Fibroblast of upper back skin (primary cell): ENCODE results near the gene UBE2L5.
"Not testable (repeated sequence)": the region's sequence is repeated elsewhere in the genome, so short reads cannot be mapped to it uniquely, and the experiment has no call there.

Experiments used
- DNase-seq: peaks from one replicate; pipeline ENCODE4 v3.0.0-alpha.2; 2013

UBE2L5 gene

DNA sequence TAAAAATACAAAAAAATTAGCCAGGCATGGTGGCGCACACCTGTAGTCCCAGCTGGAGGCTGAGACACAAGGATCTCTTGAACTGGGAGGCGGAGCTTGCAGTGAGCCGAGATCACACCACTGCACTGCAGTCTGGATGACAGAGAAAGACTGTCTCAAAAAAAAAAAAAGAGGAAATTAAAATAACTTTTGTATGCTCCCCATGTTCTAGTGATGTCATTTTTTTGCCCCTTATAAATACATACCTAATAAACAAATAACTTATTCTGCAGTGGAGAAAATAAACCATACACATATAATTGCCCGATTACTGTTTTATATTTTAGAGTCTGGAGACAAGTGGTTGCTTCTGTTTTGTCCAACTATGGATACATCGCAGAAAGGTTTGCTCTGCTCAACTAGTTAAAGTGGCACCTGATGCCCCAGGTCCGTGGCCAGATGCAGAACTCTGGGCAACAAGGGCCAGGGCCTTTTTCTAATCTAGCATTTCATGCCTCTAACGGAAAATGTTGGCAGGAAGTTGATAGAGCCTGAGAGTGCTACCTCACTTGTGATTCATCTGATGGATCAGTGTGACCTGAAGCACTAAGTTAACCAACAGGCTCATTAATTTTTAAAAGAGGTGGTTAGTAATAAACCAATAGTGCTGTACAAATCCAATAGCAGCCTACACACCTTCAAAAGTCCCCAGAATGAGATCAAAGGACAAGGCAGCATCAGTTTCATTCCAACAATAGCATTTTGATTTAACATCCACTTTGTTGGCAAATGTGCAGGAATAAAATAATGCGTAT is 18.8 kb downstream of the UBE2L5 start:
- DNase-seq, result no peak

DNA sequence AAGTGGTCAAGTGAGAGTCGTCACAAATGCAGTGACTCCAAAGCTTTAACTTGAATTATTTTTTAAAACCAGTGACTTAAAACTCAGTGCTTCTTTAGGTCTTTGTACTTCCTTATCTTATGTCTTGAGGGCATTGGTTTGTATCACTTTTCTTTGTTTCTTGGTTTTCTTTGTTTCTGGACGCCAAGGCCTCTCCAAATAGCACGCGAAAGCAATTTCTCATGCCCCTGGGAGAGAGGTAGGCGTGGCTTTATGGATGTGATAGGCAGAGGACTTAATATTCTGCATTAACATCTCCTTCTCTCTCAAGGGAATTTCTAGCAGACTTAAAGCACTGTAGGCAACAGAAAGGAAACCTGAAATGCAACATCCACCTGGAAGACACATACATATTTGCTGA is 20.6 kb downstream of the UBE2L5 start:
- DNase-seq, result no peak

DNA sequence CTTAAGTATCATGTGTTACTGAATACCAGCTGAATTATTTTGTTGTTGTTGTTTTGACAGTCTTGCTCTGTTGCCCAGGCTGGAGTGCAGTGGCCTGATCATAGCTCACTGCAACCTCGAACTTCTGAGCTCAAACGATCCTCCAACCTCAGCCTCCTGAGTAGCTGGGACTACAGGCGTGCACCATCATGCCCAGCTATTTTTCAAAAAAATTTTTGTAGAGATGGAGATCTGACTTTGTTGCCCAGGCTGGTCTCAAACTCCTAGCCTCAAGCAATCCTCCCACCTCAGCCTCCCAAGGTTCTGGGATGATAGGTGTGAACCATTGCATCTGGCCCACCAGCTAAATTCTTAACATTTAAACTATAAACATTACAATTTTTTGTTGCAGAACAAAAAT is 21.2 kb downstream of the UBE2L5 start:
- not testable (repeated sequence) for DNase-seq

DNA sequence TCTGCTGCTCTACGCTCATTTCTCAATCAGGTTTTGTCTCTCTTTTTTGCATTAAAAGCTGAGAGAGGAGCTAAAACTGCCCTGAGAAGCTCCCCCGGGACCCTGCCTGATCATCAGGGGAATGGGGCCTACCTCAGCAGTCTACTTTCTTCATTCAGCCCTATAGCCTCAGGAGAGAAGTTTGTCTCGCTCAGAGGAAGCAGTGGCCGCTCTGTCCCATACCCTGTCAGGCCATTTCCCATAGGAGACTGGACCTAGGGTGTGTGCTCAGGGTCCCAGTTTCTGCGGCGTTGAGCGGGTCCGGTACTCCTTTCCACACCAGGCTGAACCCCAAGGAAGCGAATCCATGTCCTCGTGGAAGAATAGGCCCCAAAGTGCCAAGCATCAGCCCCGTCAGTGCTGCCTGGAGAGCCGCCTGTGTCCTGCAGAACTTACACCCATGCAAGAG is 21.7 kb downstream of the UBE2L5 start:
- DNase-seq, result no peak

DNA sequence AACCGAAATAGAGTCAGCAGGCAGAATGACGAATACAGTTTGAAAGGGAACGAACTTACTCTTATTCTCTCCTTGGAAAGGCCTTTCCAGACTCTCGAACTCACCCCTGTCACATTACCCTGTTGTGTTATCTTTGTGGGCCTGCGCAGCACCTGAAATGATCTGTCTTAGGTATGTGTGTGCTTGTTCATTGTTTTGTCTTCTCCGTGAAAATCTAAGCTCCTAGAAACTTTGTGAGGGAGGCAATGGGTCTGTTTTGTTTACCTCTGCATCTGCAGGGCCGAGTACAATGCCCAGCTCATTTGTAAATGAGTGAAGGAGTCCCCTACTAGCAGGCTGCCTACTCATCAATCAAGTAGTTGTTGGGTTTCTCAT is 23.8 kb downstream of the UBE2L5 start:
- no peak for DNase-seq

DNA sequence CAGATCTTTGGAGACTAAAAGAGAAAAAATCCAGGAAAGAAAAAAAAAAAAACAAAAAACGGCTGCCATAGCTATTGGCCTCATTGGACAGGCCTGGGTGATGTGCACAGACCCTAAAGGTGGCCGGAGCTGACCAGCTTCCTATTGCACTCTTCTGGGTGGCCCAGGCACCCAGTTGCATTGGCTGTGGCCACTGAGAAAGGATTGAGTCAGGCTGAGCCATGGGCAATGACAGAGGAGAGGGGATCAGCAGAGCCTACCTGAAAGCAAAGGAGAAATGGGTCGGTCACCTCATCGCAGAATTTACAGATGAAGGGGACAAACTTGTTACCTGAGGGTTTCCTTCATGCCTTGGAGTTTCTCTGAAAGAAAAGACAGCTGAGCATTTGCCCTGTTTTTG is 26.1 kb downstream of the UBE2L5 start:
- no peak for DNase-seq

DNA sequence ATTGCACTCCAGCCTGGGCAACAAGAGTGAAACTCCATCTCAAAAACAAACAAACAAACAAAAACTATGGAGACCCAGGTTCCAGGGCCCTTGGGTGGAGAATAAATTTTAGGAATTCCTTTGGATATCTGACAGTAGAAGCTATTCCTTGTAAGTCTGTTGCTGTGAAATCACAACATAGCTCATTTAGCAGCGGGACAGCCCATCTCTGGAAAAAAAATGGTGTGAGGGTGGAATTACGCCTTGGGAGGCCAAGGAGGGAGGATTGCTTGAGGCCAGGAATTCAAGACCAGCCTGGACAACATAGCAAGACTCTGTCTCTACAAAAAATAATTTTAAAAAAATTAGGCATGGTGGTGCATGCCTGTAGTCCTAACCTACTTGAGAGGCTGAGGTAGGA is 27.8 kb downstream of the UBE2L5 start:
- DNase-seq, result no peak

DNA sequence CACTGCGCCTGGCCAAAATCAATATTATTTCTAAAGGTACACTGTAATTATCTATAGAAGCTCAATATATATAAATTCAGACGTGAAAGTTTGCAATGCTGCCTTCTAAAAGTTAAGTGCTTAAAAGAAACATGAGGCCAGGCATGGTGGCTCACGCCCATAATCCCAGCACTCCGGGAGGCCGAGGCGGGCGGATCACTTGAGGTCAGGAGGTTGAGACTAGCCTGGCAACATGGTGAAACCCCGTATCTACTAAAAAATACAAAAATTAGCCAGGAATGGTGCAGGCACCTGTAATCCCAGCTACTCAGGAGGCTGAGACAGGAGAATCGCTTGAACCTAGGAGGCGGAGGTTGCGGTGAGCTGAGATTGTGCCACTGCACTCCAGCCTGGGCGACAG is 29.2 kb downstream of the UBE2L5 start:
- DNase-seq, result not testable (repeated sequence)

DNA sequence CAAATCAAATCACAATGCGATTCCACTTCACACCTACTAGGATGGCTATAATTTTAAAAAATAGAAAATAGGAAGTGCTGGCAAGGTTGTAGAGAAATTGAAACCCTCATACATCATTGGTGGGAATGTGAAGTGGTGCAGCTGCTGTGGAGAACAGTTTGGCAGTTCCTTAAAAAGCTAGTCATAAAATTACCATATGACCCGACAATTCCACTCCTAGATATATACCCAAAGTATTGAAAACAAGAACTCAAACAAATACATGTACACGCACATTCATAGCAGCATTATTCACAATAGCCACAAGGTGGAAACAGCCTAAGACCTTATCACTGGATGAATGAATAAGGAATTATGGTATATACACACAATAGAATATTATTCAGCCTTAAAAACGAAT is 31.4 kb downstream of the UBE2L5 start:
- DNase-seq, result no peak

DNA sequence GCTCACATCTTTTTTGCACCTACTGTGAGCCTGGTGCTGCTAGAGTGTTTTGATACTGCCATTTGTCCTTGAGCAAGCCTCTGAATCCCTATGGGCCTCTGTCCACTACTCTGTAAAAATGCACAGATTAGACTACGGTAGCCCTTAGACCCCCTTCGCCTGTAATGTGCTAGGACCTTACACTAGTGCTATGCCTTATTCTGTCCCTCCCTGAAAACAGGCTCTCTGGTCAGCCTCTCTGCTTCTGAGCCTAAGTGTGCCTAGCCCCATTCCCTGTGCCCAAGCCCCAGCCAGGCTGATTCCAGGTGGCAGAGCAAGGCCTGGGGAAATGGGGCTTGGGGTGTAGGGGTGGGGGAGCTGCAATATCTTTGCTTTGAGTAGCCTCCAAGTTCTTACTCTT is 32.7 kb downstream of the UBE2L5 start:
- no peak for DNase-seq

DNA sequence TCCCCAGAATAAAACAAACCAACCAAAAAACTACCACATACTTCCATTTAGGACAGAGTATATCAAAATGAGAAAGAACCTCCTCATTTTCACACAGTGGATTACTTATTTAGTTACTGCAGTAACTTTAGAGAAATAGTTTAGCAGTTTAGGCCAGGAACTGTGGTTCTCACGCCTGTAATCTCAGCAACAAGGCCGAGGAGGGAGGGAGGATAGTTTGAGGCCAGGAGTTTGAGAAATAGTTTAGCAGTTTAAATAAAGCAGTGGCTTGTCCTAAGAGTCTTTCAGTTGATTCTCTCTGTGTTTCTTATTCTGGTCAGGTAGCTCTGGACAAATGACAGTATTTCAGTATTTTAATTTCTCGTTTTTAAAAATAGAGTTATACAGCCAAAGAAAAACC is 34.0 kb downstream of the UBE2L5 start:
- DNase-seq, result no peak

DNA sequence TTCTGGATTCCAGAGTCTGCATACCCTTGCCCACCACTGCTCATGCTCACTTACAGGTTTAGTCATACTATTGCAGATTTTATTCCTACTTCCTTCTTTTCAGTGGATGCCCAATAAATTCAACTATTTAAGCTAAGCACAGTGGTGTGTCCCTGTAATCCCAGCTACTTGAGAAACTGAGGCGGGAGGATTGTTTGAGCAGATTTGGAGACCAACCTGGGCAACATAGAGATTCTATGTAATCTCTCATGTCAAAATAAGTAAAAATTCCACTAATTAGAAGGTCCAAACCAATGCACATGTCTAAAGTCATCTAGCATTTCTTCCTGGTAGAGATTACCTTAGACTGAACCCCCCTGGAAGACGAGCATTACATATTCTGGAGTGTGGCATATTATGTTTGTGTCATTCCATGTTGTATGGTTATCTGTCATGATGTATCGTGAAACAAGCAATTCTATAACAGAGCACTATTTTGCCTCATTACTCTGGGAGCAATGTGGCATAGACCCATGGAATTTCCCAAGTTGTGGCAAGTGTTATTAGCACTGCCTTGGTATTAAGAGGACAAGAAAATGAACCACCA is 35.1 kb downstream of the UBE2L5 start:
- no peak for DNase-seq

DNA sequence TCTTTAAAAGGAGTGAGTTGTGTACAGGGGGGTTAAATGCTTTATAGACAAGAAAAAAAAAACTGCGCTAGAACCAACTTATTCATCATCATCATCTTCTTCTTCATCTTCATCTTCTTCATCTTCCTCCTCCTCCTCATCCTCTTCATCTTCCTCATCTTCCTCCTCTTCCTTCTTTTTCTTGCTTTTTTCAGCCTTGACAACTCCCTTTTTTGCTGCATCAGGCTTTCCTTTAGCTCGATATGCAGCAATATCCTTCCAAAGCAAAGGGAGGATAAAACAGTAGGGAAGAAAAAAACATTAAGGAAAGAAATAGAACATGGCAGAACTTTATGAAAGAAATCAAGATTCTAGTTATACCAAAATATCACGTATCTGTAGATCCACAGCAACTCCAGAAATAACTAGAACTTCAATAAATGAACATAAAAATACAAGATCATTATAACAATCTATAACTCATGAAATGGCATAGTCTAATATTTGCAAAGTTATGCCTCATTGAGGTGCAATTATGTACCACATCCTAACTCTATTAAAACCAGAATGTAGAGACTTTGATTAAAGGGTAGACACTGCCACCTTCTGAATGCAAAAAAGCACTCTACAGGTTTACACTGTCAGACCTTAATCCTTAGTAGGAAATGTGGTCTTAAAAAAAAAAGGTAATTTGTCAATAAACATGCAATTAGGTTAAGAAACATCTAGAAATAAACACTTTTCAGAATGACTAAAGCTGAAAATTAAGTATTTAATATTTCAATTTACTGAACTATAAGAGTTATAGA is 39.2 kb downstream of the UBE2L5 start:
- DNase-seq, result peak; percentile 47

DNA sequence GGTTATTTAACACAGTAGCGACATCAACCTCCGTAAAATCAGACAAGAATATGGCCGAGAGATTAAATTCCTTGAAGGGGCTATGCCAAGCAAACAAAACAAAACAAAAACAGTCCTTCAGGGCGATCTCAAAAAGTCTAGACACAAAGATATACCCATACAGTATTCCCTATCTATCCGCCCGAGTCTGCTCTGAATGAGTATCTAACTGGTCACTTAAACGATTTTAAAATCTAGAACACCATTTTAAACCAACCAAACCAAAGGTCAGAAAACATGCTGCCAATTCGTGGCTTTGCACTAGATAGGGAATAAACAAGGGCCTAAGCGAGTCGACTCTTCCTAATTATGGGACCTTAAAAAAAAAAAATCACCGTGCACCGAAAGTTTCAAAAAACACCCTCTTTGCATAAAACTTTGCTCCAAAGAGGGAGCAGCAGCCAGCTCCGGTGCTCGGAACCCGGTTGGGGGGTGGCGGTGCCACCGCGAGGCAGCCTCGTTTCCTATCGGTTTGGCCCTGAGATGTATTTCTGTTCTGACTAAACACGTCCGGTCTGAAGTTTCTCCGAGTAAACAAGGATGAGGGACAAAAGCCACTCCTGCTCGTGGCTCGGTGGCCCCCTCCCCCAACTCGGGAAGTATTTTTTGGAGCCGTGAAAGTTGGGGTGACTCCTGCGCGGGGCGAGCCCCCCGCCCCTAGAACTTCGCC is 41.6 kb downstream of the UBE2L5 start:
- DNase-seq, result peak; percentile 39

DNA sequence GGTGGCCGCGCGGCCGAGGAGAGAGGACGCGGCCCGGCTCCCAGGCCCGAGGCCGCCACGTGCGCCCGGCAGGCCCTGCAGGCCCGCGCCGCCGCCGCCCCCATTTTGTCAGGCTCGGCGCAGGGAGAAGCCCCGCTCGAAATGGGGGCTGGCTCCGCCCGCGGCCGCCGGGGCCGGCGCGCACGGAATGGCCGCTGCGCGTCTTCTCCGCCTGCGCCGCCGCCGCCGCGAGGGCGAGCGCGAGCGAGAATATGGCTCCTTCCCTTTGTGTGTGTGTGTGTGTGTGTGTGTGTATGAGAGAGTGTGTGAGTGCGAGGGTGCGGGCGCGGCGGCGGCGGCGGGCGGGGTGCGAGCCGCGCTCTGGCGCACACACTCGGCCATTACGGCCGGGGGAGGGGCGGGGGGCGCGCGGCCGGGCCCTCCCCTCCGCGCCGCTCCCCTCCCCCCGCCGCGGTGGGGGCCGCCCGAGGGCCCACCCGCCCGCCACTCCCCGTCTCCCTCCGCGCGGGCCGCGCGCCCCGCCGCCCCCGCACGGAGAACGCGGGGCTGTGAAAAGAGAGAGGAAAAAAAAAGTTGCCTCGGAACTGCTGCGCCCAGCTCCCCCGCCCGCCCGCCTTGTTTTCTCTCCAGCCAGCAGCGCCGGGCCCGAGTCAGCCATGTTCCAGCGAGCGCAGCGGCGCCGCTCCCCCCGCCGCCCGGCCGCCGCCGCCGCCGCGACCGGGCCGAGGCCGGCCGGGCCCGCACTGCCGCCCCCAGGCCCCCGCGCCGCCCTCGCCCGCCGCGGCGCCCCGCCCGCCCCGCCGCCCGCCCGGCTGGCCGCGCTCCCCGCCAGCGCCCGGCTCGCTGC is 42.4 kb downstream of the UBE2L5 start:
- DNase-seq, result peak; percentile 85

DNA sequence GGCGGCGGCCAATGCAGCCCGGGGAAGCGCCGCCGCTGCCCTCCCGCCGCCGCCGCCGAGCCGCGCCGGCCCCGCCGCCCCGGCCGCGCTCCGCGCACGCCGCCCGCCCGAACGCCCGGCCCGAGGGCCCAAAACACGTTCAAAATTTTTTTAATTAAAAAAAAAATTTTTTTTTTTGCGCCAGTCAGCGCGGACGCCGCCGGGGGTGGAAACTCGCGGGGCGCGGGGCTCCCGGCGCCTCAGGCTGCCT is 43.0 kb downstream of the UBE2L5 start:
- no peak for DNase-seq

DNA sequence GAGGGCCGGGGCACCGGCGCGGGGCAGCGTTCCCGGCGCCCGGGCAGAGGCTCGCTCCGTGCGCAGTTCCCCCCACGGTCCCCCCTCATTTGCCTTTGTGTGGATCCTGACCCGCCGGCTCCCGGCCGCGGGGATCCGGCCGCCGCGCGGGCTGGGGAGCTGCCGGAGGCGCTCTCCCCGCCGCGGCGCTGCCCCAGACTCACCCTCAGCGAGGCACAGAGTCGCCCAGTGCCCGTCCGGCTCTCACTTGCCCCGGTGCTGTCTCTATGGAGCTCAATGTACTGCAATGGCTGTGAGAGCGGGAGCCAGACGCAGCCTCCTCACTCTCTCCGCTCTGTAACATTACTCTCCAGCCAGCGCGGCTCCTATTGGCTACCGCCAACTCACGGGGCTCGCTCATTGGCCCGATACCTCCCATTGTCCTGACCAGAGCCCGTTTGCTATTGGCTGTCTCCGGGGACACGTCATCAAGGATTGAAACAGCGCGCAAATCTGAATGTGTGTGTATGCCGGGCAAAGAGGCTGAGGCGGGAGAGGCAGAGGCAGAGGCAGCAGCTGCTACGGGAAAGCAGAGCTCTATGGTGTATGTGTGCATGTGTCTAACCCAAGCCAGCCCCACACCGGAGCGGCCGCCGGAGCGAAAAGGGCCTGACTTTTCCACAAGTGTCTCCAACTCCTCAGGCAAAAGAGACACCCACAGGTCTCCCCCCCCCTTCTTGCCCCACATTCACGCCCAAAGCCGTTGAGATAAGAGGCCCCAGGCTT is 43.5 kb downstream of the UBE2L5 start, which contains the start of gene HMGB1:
Gene HMGB1, minus strand, starts transcription at position 344 of the 765 bp plus-strand sequence. CDS start 2,256 bp downstream, outside the sequence.
- DNase-seq, result peak; percentile 99

DNA sequence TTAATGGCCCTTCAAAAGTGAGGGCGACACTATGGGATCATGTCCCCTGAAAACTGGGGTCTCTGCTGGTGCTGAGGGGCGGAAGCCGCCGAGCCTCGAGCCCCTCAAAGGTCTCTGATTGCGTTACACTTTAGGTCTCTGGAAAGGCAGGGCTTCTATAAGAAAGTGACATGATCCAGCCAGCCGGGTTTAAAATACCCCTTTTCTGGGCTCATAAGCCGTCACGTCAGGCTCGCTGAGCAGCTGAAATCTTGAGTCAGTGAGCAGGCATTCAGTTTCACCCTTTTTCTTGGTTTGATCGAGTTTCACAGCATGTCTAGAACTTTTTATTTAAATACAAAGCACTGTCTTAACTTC is 44.0 kb downstream of the UBE2L5 start:
- DNase-seq, result no peak

DNA sequence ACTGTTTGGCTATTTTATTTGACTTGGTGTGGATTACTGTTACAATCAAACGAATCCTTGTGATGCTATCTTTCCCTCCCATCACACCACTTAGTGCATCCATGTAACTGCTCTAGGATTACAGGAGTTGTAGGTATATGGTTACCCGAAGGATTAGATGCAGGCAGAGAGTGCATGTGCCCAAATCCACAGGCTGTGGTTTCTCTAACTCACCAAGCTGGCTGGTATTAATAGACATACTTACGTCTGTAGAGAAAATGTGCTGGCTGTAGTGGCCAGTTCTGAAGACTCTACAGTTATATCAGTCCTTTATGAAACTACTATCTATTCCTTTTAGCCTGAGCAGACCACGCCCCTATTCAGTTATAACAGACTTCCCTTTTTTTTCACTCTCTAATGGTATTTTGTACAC is 44.6 kb downstream of the UBE2L5 start:
- no peak for DNase-seq

DNA sequence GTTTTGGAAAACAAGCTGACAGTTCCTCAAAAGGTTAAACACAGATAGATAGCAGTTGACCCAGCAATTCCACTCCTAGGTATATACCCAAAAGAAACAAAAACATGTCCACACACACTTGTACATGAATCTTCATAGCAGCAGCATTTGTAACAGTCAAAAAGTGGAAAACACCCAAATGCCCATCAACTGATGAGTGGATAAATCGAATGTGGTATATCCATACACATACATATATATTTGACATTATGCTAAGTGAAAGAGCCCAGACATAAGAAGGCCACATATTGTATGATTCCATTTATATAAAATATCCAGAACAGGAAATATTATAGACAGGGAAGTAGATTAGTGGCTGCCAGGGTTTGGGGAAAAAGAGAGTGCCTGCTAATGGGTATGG is 51.4 kb downstream of the UBE2L5 start:
- DNase-seq, result no peak

DNA sequence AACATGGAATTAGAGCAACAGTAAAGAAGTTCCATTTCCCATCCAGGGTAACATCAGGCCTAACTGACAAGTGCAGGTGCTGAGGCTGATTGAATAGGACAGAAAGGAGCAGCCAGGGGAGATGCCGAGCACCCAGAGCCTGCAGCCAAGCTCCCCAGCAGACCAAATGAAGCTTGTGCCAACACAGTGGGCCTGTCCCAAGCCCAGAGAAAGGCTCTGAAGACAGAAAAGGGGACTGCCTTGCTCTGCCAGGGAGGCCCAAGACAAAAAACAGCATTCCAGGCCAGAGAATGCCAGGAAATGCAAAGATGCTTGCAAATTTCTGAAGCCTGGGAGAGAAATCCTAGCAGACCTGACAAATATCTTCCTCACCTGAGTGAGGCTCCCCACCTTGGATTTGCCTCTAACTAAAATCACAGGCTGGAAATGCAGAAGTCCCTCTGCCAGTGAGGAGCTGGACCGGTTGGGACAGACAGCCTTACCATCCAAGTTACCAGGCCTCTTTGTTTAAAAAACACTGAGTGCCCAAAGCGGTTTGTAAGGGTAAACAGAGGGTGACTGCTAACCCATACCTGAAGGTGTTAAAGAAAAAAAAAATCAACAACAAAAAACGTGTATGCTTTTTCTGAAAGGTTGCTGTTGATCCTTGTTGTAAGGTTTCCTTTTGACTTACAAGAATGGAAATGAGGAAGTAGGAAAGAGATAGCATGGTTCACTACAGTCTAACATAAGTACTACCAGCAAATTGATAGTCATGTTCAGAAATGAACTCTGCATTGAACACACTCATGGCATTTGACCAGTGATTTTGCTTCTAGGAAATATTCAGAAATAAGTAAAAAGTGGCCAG is 55.3 kb downstream of the UBE2L5 start:
- DNase-seq, result no peak
